NK-92 (cell line): ENCODE data around the gene SLC9A5.

Experiments
- DNase-seq: peaks from one replicate; lab custom pipeline; 2025; ENCODE audit not compliant: unreplicated experiment; lab: John Stamatoyannopoulos, UW

SLC9A5 gene

DNA sequence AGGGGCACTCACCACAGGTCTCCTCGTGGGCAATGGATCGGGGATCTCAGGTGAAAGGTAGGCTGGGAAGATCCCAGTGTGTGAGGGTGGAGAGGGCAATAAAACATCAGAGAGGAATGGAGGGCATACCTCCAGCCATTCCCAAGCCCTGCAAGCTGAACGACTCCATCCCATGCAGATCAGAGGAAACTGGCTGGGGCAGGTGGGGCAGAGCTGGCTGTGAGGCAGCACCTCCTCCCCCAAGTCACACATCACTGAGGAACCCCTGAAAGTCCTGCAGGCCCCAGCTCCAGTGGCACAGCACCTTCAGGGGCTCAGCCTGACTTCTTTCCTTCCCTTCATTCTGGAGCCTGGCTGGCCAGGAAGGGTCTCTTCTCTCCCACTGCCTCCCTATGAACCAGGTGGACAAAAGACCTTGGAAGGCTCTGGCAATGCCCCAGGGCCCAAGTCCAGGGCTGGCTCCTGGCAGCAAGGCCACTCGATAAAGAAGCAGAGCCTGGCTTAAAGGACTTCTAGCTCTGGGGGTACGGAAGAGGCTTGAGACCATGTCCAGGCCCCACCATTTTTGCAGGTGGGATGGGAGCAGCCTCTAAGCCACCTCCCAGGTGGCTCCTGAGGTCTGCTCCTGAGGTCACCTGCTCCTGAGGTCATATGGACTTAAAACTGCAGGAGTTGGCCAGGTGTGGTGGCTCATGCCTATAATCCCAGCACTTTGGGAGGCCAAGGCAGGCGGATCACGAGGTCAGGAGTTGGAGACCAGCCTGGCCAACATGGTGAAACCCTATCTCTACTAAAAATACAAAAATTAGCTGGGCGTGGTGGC, 35.4 kb upstream of the SLC9A5 start:
- no peak for DNase-seq

DNA sequence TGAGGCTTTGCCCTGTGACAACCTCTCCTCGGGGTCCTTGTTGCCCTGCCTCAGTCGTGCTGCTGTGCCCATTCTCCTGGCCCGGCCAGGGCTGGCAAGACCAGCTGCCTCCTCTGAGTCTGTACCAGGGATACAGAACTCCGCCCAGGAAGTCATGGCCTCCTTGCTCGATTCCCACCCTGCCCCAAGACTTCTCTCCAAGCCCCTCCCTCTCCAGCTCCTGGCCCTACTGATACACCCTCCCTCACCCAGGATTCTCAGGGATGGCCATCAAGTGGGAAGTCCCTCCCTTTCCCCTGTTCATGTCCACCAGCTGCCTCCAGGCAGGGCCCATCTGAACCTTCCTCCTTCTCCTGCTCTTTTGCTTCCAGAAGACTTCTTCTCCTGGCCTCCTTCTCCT, 33.1 kb upstream of the SLC9A5 start:
- DNase-seq, result no peak

DNA sequence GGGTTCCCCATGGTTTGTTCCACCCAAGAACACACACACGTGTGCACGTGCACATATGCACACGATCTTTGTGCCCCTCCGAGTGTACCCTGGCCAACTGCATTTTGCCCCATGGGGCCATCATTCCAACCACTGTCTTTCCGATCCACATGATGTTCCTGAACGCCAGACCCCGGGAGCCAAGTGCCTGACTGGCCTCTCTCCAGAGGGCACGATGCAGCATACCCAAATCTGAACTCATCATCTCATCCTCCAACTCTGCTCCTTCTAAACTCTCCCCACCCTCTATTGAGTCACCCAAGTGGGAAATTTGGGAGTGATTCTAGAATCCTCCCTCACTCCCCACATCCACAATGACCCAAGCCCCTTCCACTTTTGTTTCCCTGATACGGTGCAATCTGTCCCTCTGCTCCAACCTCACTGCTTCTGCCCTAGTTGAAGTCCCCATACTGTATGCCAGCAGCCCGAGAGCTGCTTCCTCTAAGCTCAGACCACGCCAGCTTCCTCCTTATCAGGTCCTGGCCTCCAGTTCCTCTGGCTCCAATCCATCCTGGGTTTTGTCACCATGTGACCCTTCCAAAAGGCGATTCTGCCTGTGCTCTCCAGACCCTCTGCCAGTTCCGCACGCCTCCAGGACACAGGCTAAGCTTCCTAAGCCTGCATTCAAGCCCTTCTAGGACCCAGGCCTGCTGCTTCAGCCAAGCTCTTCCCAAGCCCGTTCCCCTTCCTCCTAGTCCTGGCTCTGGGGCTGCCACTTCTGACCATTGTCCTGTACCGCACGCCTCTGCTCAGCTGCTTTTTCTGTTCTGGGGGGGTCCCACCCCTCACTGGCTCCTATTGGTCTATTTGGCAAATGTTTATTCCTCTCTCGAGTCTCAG, 31.9 kb upstream of the SLC9A5 start:
- no peak for DNase-seq

DNA sequence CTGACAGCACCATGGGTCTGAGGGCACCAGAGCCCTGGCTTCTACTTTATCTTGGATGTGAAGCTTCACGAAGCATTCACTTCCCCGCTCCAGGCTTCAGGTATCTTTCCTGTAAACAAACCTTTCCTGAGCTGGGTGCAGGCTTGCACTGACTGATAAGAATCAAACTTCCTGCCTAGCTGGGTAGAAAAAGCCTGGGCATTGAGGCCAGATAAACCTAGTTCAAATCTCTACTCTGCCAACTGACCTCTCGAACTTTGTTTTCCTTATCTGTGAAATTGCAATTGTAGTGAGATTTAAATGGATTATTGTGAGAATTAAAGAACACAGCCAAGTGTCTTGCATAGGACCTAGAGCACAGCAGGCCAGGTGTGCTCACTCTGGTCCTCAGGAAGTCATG, 24.8 kb upstream of the SLC9A5 start:
- DNase-seq, result no peak

DNA sequence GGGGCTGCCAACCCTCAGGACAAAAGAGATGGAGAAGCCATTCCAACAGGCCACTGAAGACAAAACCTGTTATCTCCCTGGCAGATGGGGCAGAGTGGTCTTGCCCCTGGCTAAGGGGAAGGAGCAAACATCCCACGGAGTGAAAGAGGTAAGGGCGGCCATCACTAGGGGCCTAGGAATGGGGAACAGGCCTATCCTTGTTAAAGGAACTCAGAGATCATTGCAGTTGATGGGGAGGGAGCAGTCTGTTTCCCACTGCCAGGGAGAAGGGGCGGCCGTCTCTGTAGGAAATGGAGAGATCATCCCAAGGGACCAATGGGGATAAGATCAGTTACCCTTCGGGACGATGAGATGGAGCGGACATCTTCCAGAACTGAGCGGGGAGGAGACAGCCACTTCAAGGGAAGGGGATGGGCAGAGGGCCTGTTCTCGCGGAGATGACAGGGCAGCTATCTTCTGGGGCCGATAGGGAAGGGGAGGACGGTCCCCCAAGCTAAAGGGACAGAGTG, 22.4 kb upstream of the SLC9A5 start:
- DNase-seq, result no peak

DNA sequence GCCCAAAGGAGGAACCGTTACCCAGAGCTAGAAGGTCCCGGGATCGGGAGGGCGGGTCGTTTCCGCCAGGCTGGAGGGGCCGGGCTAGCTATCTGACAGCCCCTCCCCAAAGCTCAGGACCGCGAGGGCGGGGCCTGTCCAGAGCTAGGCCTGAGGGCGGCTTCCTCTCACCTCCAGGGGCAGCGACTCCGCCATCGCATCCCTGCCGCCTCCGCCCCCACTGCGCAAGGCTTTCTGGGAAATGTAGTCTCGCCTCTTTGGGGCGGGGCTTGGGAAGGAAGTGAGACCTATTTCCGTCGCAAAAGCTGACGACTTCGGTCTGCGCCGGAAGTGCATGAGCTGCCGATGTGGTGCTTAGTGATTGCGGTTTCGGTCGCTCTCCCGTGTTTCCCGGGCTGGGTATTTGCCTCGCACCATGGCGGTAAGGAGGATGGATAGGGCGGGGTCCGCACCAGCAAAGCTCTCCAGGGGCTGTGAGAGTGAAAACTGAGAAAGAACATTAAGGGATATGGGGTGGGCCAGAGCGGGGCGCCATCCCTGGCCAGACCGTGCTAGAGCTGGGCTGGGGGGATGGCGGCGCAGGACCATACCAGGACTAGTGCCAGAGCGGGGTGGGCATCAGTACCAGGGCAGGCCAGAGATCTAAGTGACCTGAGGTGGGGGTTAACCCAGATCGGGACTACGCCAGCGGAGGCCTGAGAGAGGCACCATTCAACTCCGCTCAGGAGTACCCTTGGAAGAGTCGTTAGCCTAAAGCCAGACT, 21.8 kb upstream of the SLC9A5 start, which contains the start of gene TMEM208:
TSS of gene TMEM208 (plus strand) at position 327 of the 763 bp plus-strand sequence. CDS start at position 416, 89 bp downstream.
- peak; percentile 89 for DNase-seq

DNA sequence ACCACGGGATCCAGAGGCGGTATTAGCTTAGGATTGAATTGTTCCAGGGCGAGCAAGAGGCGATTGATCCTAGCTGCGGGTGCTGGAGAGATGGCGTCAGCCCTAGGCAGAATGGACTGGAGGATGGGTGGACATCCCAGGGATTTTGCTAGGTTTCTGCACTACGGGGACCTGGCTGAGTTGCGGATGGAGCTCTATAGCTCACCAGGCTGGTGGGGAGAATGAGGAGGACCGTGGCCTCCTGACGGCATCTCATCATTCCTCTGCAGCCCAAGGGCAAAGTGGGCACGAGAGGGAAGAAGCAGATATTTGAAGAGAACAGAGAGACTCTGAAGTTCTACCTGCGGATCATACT, 21.2 kb upstream of the SLC9A5 start:
- no peak for DNase-seq

DNA sequence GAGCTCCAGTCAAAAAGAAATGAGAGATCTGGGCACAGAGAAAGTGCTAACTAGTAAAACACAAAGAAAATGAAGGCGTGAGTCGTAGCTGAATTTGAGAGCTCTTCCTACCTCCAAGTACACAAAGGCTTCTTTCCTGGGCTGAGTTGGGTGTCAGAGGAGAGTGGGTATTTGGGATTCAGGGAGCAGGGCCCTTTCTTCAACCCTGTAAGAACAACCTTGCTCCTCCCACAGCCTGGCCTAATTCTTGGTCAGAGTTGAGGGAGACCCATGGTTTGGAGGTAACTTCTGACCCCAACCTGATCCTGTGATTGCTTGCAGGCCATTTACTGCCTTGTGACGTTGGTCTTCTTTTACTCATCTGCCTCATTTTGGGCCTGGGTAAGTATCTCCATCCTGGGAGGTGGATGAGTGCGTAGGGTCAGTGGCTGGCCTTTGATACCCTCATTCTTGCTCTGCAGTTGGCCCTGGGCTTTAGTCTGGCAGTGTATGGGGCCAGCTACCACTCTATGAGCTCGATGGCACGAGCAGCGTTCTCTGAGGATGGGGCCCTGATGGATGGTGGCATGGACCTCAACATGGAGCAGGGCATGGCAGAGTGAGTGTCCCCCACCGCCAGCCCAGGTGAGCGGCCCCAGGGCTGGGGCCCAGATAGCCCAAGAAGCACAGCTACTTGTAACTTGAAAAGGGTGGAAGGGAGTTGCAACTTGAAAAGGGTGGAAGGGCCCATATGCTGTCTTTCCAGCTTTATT, 20.6 kb upstream of the SLC9A5 start:
- DNase-seq, result no peak

DNA sequence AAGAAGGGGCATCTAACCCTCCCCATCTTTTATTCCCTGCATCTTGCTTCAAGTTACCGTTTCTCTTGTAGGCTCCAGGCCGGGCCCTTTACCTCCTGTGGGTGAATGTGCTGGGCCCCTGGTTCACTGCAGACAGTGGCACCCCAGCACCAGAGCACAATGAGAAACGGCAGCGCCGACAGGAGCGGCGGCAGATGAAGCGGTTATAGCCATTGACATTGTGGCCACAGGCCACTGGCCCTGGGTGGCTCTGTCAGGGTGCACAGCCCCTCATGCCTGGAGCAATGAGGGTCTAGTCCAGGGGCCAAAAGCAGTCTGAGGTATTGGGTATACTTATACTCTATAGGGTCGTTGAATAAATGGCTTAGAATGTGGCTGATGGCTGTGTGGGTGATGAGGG, 19.9 kb upstream of the SLC9A5 start:
- no peak for DNase-seq

DNA sequence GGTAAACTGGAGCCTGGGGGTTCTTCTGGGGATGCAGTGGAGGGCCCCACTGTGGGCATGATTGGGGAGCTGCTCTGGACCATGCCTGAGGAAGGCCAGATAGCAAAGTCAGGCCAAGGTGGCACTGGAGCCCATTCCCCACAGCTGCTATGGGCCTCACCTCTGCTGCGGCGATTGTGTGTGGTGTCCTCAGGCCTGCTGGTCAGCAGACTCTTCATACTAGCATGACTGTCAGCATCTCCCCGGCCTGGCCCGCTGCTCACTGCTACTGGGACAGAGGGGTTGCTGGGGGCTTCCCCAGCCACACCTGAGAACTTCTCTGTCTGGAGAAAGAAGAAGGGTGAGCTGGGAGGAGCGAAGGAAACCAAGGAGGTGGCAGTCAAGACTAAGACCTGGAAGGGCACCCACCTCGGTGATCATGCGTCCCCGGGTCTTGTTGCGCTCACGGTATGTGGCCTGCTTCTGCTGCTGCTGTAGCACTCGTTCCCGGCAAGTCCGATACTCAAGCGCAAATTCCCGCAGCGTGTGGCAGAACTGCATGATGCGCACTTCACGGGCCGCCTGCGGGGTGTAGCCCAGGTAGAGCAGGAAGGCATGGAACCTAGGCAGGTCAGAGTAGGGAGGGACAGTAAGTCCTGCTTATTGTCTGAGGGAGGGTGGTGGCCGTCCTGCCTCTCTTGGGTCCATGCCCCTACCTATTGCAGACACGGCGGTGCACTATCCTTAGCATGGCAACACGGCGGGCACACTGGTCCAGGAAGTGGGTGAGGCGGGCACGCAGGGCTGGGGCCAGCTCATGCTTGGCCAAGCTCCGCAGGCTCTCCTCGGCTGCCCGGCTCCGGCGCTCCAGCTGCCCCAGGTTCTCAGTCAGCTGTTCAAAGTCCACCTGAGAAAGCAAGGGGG, 18.6 kb upstream of the SLC9A5 start:
- DNase-seq, result no peak

DNA sequence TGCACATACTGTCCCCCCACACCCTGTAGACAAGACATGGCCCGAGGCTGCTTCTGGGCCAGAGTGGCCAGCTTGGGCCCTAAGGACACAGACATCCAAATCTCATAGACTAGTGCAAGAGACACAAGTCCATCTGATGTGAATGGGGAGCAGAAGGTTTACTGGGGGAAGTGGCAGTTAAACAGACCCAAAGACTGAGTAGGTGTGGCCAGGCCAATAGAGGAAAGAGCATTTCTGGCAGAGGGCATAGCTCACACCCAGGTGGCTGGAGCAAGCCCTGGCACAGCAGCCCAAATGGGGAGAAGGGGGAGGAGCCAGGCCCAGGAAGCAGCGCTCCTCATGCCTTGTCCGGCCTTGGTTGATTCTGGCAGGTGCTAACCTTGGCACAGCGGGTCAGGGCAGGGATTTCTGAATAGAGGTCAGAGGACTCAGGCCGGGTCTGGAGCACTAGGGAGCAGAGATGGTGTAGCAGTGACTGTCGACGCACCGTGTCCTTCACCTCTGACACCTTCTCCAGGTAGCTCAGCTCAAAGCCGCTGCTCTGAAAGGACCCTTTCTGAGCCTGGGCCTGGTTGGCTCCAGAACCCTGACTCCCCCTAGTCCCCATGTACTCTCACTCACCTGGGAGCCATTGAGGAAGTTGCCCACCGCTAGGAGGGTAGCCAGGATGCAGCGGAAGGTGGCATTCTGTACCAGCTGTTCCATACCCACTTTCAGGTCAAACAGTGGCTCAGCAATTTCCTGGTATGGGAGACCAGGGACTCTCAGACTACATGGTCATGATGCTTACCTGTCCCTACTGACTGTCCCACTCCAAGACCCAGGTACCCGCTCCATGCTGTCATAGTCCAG, 17.7 kb upstream of the SLC9A5 start:
- no peak for DNase-seq

DNA sequence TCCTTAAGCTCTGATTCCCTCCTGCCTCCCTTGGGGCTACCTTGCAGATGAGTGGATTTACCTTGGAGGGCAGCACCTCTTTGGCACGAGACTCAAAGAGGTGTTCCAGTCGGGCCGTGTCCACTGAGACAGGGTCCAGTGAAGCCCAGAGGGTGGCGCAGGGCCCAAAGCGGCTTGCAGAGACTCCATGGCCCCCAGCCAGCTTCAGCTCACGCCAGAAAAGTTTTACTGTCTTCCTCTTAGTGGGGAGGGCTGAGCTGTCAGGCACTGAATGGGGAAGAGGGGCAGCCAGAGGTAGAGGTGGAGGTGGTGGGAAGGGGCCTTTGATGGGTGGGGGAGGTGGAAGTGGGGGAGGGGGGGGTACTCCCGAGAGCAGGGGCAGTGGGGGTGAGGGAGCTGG, 15.2 kb upstream of the SLC9A5 start:
- DNase-seq, result no peak

DNA sequence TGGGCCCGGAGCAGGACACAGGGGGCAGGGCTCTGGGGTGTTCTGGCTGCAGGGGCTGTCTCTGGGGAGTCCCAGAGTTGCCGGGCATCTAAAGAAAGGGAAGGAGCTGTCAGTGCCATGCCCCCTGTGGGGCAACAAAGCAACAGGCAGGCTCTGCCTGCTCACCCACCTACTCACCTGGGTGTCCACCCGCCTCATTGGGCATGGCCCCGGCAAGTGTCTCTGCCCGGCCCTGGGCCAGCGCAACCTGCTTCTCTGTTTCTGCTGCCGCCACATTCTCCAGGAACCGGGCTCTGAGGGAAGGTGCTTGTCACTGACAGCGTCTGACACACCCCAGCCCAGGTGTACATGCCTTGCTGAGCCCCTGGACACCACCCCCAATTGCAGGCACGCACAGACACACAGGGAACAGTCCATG, 14.6 kb upstream of the SLC9A5 start:
- DNase-seq, result no peak

DNA sequence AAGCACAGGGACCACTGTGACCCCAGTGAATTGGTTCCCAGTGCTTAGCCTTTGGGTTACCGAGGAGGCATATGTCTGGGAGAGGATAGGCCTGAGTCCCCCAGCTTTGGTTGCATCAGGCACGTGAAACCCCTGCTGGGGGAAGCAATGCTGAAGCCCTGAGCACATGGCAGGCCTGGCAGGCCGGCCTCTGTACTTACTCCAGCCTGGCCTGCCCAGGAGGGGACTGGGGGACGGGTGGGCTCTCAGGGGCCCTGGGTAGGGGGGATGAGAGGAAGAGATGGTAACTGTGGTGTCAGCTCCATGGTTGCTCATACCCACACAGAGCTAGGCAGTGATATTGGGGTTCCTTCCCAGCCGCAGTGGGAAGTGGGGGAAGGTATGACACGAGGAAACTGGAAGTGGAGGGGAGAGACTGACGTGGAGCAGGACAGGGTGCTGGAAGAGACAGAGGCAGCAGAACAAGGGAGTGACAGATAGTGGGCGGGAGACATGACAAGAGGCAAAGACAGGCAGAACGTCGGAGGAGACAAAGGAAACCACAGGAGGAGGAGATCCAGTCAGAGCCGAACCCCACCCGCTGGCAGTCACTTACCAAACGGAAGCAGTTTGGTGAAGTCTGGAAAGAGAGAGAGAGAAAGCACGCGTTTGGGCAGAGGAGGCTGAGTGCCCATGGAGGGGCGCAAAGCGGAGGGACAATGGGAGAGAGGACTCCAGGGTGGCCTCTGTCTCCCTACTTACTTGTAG, 12.8 kb upstream of the SLC9A5 start:
- no peak for DNase-seq

DNA sequence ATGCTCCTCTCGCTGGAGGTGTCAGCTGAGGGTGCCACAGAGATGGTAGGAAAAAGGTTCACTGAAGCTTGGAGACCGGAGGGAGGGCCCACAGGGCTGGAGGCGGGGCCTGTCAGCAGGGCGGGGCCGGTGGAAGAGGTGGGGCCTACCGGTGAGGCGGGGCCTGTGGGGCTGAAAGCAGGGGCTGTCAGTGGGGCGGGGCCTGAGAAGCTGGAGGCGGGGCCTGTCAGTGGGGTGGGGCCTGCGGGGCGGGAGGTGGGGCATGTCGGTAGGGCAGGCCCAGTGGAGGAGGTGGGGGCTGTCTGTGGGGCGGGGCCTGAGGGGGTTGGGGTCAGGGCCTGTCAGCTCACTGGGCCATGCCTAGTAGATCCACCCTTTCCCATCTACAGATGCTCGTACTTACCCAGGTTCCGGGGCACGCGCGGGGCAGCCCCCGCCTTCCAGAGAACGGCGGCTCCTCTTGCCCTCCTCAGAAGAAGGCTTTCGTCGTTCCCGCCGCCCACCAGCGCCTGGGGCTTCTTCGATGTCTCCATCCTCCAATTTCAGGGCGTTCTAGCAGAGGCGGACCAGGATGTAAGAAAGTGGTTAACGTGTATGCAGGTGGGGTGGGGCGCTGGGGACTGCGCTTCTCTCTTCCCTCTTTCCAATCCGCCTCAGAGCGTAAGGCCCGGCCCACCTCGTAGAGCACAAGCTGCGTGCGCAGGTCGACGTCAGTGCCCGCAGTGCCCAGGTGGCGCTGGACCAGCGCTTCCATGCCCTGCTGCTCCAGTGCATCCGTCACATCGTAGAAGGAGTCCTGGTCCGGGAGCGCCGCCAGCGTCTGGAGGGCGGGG, 12.0 kb upstream of the SLC9A5 start:
- DNase-seq, result no peak

DNA sequence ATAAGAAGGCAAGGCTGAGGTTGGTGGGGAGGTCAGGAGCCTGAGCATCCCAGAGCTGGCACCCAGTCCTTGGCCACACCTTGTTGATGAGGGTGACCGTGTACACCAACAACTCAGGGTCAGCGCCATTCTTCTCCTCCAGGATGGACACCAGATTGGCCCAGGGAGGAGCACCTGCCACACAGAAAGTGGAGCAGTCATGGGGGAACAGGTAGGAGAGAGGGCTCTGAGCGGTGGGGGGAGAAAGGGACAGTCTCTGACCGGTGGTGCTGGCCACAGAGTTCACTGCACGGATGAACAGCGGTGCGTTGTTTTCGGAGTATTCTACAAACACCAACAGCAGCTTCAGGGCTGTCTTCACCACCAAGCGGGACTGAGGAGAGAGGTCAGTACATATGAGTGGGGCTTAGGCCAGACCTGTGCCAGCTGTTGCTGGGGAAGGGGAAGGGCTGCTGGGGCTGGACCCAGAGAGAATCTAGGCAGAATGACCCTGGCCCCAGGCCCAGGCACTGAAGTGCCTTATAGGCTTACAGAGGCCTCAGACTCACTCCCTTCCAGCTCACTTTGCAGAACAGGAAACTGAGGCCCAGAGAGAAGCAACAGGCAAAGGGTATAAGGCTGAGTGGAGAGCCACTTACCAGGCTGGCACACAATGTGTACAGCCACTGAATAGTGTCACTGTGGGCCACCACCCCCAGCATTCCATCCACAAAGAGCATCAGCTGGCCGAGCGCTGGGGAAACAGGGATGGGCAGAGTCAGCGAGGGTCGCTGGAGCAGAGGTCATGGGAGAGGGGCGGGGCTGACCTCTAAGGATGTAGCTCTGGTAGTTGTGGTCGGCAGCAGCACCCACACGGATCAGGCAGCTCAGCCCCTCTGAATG, 11.1 kb upstream of the SLC9A5 start:
- DNase-seq, result no peak
